ENCODE data around the gene SPTBN4.
"Not testable (repeated sequence)": the region's sequence is repeated elsewhere in the genome, so short reads cannot be mapped to it uniquely, and the experiment has no call there.

SPTBN4 gene

GRCh38 chr19:40619333-40620160 lies 152.7 kb downstream of the SPTBN4 start:
- Mint-ChIP-seq H3K4me3 (no peak overlapping the region), H3K27ac (ENCODE audit: low read depth) (peak overlapping the region; percentile 26)

GRCh38 chr19:40620161-40620485 lies 153.3 kb downstream of the SPTBN4 start:
- Mint-ChIP-seq H3K4me1 (peaks cover 14% of the 10 kb centered on the region), H3K27me3 (no peaks in the 10 kb centered on the region), H3K9me3 (no peaks in the 10 kb centered on the region), H3K4me3 (no peak overlapping the region), H3K36me3 (ENCODE audit: insufficient read depth) (peaks cover 29% of the 10 kb centered on the region), H3K27ac (ENCODE audit: low read depth) (peak overlapping the region; percentile 26)
- no peak for ATAC-seq (replicated peaks; ENCODE audit: extremely low read depth, poor library complexity, severe bottlenecking)
- no peak for DNase-seq (ENCODE audit: low spot score in 2 of 2)

More at GRCh38 chr19:40619333-40620160, 152.7 kb downstream of the SPTBN4 start:
- no peaks in the 10 kb centered on the region for H3K27me3 Mint-ChIP-seq
- peaks cover 20% of the 10 kb centered on the region for H3K4me1 Mint-ChIP-seq
- H3K36me3 Mint-ChIP-seq (ENCODE audit: insufficient read depth) = peaks cover 29% of the 10 kb centered on the region
- ATAC-seq (replicated peaks; ENCODE audit: extremely low read depth, poor library complexity, severe bottlenecking) (no peak), DNase-seq (ENCODE audit: low spot score in 2 of 2) (no peak)
- H3K9me3 Mint-ChIP-seq = no peaks in the 10 kb centered on the region

GRCh38 chr19:40621283-40621682 lies 154.5 kb downstream of the SPTBN4 start:
- no peak for ATAC-seq (replicated peaks; ENCODE audit: extremely low read depth, poor library complexity, severe bottlenecking)
- H3K27ac Mint-ChIP-seq (ENCODE audit: low read depth) = no peak overlapping the region

GRCh38 chr19:40621966-40622772 lies 155.4 kb downstream of the SPTBN4 start:
- no peak overlapping the region for H3K4me3 Mint-ChIP-seq
- DNase-seq (ENCODE audit: low spot score in 2 of 2) = no peak
- H3K27ac Mint-ChIP-seq (ENCODE audit: low read depth) = no peak overlapping the region
- peaks cover 11% of the 10 kb centered on the region for H3K4me1 Mint-ChIP-seq
- no peaks in the 10 kb centered on the region for H3K9me3 Mint-ChIP-seq
- H3K36me3 Mint-ChIP-seq (ENCODE audit: insufficient read depth) = peaks cover 27% of the 10 kb centered on the region
- H3K27me3 Mint-ChIP-seq = no peaks in the 10 kb centered on the region
- ATAC-seq (replicated peaks; ENCODE audit: extremely low read depth, poor library complexity, severe bottlenecking) = no peak

More at GRCh38 chr19:40621283-40621682, 154.5 kb downstream of the SPTBN4 start:
- no peaks in the 10 kb centered on the region for H3K27me3 Mint-ChIP-seq
- no peak for DNase-seq (ENCODE audit: low spot score in 2 of 2)
- no peaks in the 10 kb centered on the region for H3K9me3 Mint-ChIP-seq
- H3K36me3 Mint-ChIP-seq (ENCODE audit: insufficient read depth) = peaks cover 27% of the 10 kb centered on the region
- H3K4me1 Mint-ChIP-seq = peaks cover 11% of the 10 kb centered on the region
- no peak overlapping the region for H3K4me3 Mint-ChIP-seq

GRCh38 chr19:40622773-40623075 lies 155.9 kb downstream of the SPTBN4 start:
- H3K36me3 Mint-ChIP-seq (ENCODE audit: insufficient read depth) = peaks cover 27% of the 10 kb centered on the region

GRCh38 chr19:40623403-40624251 lies 156.8 kb downstream of the SPTBN4 start:
- Mint-ChIP-seq H3K36me3 (ENCODE audit: insufficient read depth) (peaks cover 27% of the 10 kb centered on the region), H3K9me3 (no peaks in the 10 kb centered on the region), H3K4me1 (peaks cover 11% of the 10 kb centered on the region), H3K27ac (ENCODE audit: low read depth) (no peak overlapping the region), H3K4me3 (no peak overlapping the region), H3K27me3 (no peaks in the 10 kb centered on the region)
- DNase-seq (ENCODE audit: low spot score in 2 of 2) = no peak
- ATAC-seq (replicated peaks; ENCODE audit: extremely low read depth, poor library complexity, severe bottlenecking) = no peak

More at GRCh38 chr19:40622773-40623075, 155.9 kb downstream of the SPTBN4 start:
- Mint-ChIP-seq H3K9me3 (no peaks in the 10 kb centered on the region), H3K27me3 (no peaks in the 10 kb centered on the region), H3K4me1 (peaks cover 11% of the 10 kb centered on the region), H3K27ac (ENCODE audit: low read depth) (no peak overlapping the region), H3K4me3 (no peak overlapping the region)
- ATAC-seq (replicated peaks; ENCODE audit: extremely low read depth, poor library complexity, severe bottlenecking) = no peak
- DNase-seq (ENCODE audit: low spot score in 2 of 2) = no peak

GRCh38 chr19:40624369-40625153 lies 157.8 kb downstream of the SPTBN4 start:
- H3K4me3 Mint-ChIP-seq; DNase-seq (ENCODE audit: low spot score in 2 of 2); H3K27me3 Mint-ChIP-seq; ATAC-seq (replicated peaks; ENCODE audit: extremely low read depth, poor library complexity, severe bottlenecking); H3K9me3 Mint-ChIP-seq: not testable (repeated sequence)
- H3K4me1 Mint-ChIP-seq = peaks cover 11% of the 10 kb centered on the region
- peak overlapping the region; percentile 64 for H3K27ac Mint-ChIP-seq (ENCODE audit: low read depth)
- peaks cover 26% of the 10 kb centered on the region for H3K36me3 Mint-ChIP-seq (ENCODE audit: insufficient read depth)

GRCh38 chr19:40625406-40626120 lies 158.8 kb downstream of the SPTBN4 start:
- Mint-ChIP-seq H3K36me3 (ENCODE audit: insufficient read depth) (peaks cover 23% of the 10 kb centered on the region), H3K4me1 (peaks cover 11% of the 10 kb centered on the region), H3K27me3 (no peaks in the 10 kb centered on the region), H3K9me3 (no peaks in the 10 kb centered on the region), H3K4me3 (no peak overlapping the region), H3K27ac (ENCODE audit: low read depth) (peak overlapping the region; percentile 64)
- ATAC-seq (replicated peaks; ENCODE audit: extremely low read depth, poor library complexity, severe bottlenecking) (no peak), DNase-seq (ENCODE audit: low spot score in 2 of 2) (no peak)

Measured in central memory CD8-positive, alpha-beta T cell (primary cell).